Fibroblast of upper back skin (primary cell): ENCODE measurements around the gene ZFYVE27.
"Not testable (repeated sequence)": the region's sequence is repeated elsewhere in the genome, so short reads cannot be mapped to it uniquely, and the experiment has no call there.

ENCODE experiments used
- DNase-seq: peaks from one replicate; pipeline ENCODE4 v3.0.0-alpha.2; 2013

ZFYVE27 gene, protein sequence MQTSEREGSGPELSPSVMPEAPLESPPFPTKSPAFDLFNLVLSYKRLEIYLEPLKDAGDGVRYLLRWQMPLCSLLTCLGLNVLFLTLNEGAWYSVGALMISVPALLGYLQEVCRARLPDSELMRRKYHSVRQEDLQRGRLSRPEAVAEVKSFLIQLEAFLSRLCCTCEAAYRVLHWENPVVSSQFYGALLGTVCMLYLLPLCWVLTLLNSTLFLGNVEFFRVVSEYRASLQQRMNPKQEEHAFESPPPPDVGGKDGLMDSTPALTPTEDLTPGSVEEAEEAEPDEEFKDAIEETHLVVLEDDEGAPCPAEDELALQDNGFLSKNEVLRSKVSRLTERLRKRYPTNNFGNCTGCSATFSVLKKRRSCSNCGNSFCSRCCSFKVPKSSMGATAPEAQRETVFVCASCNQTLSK

DNA sequence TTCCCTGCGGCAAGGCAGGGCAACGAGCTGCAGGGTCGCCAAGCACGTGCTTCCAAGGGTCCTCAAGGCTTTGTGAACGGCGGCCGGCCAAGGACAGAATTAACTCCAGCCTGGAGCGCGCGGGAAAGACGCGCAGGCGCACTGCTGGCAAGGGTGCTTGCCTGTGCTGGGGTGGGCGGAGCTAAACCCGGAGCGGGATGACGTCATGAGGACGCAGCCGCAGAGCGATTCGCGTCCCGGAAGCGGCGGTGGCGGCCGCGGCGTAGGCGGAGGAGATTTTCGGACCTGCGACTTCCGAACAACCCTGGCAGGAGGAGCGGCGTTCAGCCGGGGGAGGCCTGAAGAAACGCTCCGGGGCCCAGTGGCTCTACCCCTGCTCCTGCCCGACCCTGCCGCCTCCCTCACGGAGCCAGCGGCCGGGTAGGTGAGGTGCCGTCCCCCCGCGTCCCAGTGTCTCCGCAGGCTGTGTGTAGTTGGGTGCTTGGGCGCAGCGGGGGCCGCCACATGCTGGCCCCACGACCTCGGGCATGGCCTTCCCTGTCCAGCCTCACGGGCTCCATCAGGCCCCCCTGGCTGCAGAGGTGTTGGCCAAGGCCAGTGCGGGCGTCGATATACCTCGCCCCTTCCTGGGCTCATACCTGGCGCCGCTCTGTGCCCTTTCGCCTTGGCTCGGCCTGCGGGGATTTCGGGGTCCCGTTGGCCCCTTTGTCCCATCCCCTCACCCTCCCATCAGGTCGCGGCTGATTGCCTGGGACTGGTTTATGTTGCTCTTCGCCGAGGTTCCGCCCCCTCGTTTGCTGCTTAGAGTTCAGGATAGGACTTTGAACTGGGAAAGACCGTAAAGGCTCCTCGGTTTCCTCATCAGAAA is at the start of gene ZFYVE27:
Gene ZFYVE27 (plus strand): TSS at position 227 of the 868 bp plus-strand sequence. CDS start 1,350 bp downstream, outside the sequence.
- DNase-seq: peak; percentile 94

DNA sequence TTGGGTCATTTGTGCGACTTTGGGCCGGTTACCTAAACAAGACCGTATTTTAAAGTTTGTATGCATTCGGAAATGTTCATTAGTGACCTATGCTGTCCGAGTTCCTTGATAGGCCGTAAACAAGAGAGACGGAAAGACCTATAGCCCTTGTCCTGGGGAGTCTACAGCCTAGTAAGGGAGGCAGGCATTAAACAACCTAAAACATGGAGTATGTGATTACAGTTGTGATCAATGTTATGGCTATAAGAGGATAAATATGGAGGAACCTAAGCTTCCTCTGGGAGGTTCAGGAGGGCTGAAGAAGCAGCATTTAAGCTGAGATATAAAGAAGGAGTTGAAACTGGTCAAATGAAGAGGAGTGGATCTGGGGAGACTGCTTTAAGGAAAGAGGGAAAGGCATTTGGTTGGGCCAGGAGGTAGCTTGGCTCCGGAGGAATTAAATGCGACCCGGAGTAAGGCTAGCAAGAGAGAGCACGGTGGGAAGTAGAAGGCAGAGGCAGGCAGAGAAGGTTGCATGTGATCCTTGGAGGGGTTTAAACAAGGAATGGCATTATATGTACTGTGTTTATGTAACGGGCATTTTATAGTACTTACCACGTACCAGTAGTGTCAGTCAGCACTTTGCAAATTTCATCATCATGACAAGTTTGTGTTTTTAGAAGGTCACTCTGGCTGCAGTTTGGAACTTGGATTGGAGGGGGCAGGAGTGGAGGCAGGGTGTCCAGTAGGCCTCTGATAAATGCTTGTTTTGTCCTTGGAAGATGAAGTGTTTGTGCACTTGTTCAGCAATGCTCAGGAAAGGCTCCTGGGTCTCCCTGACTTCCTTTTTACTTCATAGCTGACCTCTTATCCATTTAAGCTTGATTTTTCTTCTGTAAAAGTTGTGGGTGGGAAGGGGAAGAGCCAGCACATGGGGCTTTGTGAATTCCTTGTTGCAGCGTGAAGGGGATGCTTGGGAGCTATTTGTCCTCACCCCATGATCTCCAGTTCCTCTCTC is 48.8 kb upstream of the ZFYVE27 start:
- no peak for DNase-seq

DNA sequence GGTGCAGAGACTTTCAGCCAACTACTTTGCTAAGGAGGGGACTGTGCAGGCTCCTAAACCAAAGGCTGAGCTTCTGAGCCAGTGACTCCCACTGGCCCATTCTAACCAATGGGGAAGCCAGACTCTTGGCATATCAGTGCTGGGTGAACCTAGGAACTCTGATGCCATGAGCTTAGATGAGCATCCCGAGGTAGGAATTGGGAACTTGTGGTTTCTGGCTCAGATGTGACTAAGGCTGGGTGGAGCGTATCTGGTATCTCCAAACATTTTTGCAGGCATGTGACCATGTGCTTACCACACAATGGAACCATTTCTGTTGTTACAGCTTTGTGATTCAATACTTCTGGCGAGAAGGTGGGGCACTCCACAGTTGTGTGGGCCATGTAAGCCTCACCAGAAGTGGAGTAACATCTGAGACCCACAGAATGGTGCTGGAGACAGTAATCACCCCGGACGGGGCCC is 47.3 kb upstream of the ZFYVE27 start:
- peak; percentile 89 for DNase-seq

DNA sequence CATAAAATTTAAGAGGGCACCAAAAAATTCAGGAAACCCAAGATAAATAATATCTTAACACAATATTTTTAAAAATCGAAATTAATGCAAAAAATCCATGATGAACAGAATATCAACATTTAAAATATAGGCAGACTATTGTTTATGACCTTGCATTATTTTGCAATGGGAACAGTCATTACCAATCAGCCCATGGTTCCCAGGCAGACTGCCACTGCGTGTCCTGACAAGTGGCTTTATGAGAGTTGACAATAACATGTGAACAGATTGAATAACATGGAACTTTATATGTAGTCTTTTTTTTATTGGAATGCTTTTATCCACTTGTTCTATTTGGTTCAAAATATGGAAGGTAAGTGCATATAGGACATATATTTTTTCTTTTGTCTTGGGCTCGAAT is 46.8 kb upstream of the ZFYVE27 start:
- no peak for DNase-seq

DNA sequence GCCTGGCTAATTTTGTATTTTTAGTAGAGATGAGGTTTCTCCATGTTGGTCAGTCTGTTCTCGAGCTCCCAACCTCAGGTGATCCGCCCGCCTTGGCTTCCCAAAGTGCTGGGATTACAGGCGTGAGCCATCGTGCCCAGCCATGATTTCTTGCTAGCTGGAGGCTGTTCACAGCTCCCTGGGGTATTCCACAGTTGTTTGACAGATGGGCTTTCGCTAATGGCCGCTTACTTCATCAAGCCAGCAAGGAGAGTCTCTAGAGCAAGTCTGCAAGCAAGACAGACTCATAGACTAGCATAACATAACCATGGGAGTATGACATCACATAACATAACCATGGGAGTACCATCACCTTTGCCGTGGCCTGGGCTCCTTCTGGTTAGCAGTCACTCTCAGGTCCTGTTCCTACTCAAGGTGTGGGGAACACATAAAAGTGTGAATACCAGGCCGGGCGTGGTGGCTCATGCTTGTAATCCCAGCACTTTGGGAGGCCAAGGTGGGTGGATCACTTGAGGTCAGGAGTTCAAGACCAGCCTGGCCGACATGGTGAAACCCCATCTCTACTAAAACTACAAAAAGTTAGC is 38.8 kb upstream of the ZFYVE27 start:
- DNase-seq: not testable (repeated sequence)

DNA sequence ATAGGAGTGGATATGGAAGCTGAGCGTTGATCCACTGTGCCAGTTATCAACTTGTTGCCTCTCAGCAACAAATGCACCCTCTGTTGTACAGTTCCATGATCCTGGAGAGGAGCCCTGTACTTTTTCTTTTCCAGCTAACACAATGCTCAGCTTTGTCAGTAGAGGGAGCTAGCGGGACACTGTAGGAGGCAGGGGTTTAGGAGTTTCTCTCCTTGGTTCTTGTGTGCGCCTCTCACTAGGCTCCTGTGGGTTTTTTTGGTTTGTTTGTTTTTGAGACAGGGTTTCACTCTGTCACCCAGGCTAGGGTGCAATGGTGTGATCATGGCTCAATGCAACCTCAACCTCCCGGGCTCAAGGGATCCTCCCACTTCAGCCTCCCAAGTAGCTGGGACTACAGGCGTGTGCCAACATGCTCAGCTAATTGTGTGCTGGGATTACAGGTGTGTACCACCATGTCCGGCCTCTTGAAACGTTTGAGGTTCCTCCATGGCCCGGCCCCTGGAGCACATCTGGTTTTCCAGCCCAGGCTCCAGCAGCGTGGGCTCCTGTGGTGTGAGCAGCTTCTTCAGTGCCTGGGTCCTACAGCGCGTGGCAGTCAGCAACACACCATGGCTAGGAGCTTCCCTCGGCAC is 35.4 kb upstream of the ZFYVE27 start:
- peak; percentile 73 for DNase-seq

DNA sequence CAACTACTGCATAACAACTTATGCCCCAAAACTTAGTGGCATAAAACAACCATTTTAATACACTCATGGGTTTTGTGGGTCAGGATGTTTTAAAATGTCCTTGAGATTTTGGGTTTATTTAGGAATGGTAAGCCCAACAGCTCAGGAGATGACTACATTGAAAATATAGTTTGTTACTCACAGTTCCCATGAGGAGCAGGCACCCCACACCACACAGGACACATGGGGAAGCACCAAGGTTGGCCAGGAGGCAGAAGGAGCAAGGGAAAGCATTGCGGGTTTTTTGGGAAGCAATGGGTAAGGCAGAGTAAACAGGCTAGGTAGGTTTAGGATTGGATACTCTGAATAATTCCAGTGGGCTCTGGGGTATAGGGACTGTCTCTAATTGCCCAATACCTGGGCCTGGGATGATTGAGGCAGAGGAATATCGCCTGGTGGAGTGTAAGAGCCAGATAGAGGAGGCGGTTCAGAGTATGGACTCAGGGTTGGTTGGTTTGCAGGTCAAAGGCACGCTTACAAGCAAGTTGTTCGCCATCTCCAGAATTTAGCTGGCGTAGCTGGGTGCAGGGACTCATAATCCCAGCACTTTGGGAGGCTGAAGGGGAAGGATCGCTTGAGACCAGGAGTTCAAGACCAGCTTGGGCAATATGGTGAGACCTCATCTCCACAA is 33.4 kb upstream of the ZFYVE27 start:
- no peak for DNase-seq

DNA sequence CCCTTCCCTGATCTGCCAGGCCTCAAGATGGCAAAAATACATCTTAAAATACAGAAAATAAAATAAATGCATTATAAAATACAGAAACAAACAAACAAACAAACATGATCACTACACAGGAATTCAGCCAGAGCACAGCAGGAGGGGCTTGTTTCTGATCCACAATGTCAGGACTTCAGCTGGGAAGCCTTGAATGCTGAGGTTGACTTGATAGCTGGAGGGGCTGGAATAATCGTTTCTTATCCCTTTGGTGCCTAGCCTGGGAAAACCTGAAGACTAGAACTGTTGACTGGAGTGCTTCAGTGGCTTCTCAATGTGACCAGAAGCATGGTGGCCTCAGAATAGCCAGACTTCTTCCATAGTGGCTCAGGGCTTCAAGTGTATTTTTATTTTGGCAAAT is 32.6 kb upstream of the ZFYVE27 start:
- DNase-seq: no peak

DNA sequence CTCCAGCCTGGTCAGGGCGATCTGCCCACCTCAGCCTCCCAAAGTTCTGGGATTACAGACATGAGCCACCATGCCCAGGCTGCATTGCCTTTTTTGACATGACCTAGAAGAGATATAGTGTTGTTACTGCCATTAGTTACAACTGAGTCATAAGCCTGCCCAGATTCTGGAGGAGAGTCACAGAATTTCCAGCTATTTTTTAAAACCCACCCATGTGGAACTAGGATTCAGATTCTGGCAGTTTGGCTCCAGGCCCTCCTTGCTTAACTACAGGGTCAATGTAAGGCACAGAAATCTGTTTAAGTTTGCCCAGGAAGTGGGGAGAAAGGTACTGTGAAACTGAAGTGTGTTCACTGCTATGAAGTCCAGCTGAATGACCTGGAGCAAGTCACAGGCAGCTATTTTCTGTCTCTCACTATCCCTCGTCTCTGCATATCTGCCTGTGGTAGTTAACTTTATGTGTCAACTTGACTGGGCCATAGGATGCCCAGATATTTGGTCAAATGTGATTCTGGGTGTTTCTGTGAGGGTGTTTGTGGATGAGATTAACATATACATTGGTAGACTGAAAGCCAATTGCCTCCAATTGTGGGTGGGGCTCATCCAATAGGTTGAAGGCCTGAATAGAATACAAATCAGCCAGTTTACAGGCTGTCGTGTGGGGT is 31.8 kb upstream of the ZFYVE27 start:
- DNase-seq: no peak

DNA sequence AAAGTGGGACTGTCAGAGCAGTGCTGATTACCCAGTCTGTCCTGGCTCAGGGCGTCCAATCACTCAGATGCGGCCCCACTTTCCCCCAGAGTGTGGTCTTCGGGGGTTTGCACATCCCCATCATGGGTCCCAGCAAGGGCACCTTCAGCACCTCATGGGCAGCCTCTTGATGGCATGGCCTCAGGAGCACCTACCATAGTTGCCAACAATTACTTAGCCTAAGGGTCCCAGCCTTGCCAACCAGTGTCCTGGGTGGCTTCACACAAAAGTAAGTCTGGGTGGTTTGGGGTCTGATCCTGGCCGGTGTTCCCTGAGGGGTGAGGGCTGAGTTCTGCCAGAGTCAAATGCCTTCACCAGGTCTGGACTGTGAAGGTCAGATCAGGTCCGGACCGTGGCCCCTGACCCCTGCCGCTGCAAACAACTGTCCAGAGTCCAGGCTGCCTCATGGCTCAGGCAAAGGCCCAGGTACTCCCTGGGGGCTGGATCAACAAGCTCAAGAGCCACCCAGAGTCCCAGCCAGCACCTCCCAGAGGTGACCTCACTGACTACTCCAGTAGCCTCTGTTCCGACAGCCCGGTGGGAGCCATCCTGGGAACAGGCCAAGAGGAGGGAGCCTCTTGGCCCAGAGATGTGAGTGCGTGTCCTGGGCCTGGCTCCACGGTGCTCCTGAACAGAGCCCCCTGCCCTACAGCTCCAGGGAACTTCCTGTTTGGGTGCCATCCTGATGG is 29.6 kb upstream of the ZFYVE27 start:
- no peak for DNase-seq

DNA sequence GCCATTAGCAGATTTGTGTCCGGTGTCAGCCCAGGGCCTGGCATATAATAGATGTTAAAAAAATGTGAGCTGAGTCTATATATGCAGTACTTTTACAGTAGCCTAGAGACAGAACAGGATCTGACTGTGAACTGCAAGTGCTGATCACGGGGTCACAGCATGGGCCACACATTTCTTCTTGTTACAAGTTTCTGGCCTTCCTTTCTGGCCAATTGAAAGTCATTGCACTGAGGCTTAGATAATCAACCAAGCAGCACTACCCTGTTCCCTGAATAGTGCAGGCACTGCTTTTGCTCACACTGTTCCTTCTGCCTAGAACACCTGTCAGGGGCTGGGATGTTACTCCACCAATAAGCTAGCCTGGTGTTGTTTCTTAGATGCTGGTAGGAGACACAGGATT is 28.8 kb upstream of the ZFYVE27 start:
- no peak for DNase-seq

DNA sequence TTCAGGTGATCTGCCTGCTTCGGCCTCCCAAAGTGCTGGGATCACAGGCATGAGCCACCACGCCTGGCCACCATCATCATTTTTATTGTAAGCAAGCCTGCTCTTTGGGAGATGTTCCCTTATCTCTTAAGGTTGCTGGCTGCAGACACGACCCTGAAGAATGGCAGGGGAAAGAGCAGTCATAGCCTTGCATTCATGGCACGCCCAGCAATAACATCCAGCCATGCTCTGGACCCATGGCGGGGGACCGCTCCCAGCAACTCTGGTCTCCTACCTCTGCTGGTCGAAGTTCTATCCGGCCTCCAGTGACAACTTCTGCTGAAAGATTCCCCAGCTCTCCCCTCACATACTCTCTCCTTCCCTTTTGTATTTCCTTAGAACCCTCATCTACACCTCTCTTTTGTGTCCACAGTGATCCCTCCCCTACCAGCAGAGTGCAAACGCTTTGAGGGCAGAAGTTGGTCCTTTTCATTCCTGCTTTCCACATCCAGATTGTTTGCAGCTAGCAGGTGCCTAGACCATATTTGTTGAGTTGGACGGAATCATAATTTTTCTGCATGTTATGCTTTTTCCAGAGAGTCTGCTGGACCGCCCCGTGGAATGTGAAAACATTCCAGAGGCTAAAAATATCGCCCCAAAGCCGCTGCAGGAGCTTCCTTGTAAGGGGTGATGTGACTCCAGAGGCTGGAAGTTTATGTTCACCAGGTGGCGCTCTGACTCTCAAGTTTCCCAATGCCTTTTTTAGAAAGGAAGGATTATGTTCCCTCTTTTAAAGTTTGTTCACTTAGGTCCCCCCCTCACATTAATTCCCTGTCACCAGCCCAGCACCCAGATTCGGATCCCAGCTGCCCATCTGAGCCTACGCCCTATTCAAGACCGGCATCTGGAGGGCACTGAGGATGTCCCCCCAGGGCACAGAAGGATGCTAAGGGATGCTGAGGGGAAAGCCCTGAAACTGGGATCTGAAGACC is 27.7 kb upstream of the ZFYVE27 start:
- peak; percentile 88 for DNase-seq

DNA sequence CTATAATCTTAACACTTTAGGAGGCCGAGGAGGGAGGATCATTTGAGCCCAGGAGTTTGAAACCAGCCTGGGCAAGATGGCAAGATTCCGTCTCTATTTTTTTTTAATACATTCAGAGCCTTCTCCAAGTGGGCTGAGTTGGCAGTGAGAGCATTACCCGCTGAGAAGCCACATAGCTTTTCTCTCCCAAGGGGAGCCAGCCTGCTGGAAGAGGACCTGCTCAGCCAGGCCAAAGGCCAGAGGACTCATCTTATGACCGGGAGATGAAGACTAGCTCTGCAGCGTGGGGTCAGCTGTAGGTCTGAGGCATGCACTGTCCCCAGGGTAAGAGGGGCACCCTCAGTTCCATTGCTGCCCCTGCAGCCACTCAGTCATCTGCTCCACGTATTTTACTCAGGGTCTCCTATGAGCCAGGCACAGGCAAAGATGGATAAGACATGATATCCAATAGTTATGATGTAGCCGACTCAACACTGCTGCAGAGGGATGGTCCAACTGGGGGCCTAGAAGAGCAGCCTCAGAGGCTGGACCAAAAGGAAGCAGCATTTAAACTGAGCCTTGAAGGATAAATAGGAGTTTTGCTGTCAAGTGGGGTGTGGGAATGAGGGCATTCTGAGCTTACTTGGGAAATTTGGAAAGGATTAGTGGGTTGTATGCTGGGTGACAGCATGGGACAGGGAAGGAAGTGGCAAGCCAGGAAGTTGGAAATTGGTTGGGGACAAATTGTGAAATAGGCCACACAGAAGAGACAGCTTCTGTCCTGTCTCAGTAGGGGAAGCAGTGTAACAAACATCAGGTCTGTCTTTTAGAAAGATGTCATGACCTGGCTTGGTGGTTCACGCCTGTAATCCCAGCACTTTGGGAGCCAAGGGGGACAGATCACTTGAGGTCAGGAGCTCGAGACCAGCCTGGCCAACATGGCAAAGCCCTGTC is 25.0 kb upstream of the ZFYVE27 start:
- no peak for DNase-seq

DNA sequence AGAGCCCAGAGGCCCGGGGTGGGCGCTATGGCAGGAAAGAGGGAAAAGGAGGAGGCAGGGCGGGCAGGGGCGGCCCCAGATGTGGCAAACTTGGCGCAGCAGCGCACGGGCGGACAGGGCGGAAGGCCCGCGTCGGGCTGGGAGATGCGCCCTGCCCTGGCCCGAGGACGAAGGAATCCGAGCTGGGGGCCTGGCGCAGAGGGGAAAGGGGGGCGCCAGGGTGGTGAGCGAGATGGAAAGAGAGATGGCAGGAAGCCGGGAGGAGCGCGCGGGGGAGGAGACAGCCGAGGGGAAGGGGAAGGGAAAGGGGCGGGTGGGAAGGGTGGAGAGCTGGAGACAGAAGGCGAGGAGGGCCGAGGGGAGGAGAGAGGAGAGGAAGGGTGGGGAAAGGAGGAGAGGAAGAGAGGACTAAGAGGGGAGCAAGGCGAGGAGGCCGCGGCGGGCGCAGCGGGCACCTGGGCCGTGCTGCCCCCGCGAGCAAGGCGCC is 23.5 kb upstream of the ZFYVE27 start, which contains the start of gene MARVELD1:
Gene MARVELD1 (plus strand): TSS at position 392 of the 487 bp plus-strand sequence. CDS start 147 bp downstream, outside the sequence.
- DNase-seq: peak; percentile 89

DNA sequence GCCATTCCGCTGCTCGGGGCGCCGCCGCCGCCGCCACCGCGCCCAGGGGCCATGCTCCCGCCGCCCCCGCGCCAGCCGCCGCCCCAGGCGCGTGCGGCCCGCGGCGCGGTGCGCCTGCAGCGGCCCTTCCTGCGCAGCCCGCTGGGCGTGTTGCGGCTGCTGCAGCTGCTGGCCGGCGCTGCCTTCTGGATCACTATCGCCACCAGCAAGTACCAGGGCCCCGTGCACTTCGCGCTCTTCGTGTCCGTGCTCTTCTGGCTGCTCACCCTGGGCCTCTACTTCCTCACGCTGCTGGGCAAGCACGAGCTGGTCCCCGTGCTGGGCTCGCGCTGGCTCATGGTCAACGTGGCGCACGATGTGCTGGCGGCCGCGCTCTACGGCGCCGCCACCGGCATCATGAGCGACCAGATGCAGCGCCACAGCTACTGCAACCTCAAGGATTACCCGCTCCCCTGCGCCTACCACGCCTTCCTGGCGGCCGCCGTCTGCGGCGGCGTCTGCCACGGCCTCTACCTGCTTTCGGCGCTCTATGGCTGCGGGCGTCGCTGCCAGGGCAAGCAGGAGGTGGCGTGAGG is 23.0 kb upstream of the ZFYVE27 start:
- DNase-seq: peak; percentile 54
